Fibroblast of skin of right biceps (primary cell): ENCODE results near the gene ARL8A.

Experiments used
- DNase-seq: peaks from one replicate; pipeline ENCODE4 v3.0.0-alpha.2; 2013

ARL8A gene

DNA sequence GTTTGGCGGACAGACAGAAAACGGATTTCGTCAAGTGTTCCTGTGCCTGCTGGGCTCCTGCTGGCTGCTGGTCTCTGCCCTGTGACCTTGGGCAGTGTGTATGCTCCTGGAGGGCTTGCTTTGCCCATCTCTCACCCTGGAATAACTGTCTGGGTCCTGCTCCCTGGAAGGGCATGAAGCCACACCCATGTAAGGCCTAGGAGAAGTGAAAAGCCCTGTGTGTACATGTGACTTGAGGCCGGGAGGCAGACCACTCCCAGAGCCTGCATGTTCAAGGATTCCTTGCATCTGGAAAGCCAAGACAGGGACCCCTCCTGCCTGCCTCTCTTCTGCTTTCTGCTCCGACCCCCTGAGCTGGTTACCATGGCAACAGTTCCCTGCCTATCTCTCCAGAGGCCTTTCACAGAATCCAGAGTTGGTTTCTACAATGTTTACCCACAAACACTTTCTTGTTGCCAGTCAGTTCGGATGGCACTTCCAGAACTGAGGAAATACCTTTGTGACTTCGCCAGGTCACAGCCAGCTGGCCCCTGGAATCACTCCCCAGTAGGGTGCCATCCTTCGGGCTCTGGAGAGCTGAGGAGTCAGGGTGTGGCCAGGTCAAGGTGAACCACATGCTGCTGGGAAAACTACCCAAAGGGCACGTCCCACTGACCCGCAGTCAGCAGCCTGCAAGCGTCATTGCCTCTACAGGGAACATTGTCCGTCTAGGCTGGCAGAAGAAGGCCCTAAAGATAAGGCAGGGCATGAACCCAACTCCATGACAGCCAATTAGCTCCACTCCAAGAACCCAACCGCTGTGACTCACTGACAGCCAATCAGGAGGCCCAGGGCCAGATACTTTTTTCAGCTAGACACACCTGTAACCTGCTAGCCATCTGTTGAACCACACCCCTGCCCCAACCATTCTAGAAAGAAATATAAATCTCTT, 36.5 kb downstream of the ARL8A start:
- no peak for DNase-seq

DNA sequence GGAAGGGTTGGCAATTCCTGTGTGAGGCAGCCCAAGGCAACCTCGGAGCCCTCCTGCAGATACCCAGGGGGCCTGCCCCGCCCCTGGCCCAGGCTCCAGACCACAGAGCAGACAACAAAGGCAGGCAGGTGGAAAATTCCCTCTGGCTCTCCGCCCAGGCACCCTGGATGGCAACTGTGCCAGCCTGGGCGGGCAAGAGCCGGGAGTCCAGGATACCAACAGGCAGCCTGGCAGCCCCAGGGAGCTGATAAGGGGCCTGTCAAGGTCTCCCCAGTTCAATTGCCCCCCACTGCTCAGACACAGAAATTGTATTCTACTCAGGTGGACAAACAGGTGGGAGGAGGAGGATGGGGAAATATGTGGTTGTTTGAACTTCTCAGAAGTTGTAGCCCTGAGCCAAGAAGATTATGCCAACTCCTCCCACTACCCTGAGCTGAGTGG, 37.2 kb downstream of the ARL8A start:
- no peak for DNase-seq

- DNase-seq: no peak
These were observed 37.9 kb downstream of the ARL8A start for GRCh38 chr1:202106340-202107254.

DNA sequence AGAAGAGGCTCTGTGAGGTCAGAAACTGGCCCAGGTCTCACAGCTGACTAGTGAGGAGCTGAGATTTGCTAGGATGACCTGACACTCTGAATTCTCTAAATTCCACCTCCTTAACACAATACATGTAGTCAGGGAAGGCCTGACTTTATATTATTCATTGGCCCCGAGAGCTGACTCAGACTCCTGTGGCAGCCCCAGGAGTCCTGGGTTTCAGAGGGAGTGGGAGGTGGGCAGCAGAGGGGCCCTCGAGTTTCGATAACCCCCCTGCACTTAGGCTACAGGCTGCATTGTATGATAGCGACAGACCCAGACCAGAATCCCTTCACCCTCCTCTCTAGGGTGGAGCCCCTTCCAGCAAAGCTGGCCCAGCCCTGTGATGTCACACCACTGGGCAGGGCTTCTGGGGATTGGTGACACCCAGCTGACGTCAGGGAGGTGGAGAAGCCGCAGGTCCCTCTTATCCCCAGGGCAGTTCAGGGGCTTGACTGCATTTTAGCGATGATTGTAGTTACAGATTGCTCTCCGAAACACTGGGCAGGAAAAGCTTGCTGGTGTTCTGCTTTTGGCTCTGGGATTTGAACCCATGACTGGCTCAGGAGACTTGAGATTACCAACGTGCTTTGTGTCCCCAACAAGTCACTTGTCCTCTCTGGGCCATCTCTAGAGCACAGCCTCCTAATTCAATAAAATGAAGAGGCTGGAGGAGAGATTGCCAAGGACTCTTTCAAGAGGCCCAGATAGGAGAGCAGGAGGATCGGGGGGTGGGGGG, 38.8 kb downstream of the ARL8A start:
- peak; percentile 52 for DNase-seq

DNA sequence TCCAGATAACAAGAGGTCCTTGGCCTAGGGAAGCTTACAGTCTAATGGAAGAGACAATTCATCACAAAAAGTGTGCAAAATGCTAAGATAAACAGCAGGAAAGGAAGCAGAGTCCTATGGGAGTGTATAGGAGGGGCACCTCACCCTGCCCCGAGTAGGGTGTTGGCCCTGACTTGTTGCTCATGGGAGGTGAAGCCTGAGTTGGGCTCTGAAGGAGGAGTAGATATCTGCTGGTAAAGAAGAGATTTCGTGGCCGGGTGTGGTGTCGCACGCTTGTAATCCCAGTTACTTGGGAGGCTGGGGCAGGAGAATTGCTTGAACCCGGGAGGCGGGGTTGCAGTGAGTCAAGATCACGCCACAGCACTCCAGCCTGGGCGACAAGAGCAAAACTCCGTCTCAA, 40.5 kb downstream of the ARL8A start:
- DNase-seq: no peak

GRCh38 chr1:202101184-202101583, 43.4 kb downstream of the ARL8A start:
- DNase-seq: no peak

DNA sequence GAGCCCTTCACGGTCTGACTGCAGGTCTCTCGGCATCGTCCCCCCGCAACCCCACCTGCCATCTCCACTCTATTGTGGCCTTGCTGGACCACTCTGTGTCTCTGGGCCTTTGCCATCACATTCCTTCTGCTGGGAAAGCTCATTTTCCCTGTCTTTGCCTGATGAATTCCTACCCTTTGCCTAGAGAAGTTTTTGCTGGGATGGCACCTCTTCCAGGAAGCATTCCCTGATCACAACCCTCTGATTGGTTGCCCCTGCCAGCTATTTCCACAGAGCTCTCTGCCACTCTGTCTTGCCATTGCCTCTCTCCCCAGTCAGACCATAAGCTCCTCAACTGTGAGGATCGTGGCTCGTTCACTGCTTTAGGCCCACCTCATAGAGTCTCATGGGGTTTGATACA, 50.7 kb downstream of the ARL8A start:
- DNase-seq: no peak

DNA sequence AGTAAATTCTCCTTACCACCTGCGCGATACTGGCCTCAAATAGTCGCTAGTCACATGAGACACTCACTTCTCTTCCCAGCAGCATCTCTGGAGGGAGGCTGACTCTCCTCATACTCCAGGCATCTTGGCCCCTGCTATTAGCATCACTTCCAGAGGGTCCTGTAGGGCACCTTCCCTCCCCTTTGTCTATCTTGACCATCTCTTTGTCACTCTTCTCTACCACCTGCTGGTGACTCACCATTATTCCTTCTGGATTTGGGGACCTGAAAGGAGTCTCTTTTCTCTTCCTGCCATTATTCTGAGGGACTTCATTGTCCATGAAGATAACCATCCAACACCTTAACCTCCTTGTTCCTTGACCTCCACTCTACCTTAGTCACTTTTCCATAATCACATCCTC, 53.5 kb downstream of the ARL8A start:
- DNase-seq: no peak

DNA sequence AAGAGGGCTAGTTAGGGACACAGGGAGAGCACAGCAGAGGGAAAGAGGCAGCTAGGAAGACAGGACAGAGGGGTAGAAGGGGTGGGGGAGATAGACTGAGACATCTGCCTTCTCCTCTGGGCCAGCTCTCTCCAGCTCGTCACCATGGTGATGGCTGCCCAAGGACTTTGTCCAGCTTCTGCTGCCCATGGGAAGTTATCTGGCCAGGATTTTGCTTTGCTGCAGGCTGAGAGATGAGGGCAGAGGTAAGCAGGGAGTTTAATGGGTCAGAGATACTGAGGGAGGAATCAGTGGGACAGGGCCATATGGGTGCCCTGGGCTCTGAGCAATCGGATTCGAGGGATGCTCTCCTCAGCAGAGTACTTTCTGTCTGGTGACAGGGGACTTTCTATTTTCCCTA, 56.3 kb downstream of the ARL8A start:
- DNase-seq: no peak

- DNase-seq: no peak
These were observed 57.8 kb downstream of the ARL8A start for GRCh38 chr1:202086579-202087350.

- no peak for DNase-seq
These were observed 58.7 kb downstream of the ARL8A start for GRCh38 chr1:202085682-202086373.

DNA sequence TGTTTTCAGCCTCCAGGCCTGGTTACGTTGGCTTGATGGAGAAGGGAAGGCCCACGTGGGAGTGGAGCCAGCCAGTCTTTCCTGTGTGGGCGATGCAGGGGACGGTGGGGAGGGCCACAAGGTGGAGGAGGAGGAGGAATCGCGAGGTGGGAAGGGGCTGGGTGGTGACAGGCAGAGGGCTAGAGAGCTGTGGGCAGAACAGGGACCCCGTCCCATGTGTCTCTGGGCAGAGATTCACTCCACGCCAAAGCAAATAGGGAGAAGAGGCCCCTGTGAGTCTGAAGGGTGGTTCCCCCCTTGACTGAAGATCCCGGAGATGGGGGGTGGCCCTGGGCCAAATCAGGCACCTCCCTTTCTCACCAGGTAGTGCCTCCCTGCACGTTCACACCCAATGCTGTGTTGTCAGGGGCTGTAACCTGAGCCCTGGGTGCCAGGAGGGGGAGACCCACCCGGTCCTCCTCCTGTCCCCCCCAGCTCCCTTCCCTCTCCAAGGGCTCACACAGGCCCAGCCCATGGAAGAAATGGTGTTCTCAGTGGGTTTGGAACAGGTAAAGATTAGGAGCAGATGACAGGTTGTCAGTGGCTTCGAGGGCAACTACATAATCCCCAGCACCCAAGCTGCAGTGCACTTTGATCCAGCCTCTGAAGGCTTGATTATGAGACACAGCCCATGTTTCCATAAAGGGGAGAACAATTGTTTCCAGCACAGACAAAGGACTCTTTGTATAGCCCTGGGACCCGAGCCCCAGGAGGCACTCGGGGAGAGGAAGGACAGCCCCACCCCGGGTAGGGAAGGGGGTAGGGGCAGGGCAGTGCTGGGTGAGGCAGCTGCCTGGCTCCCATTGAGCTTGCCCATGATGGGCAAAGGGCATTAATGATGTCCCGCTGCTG, 59.5 kb downstream of the ARL8A start:
- DNase-seq: no peak
